HEK293T (cell line): ENCODE results near the gene IBA57.

Experiments
- PKNOX1 ChIP-seq: fragments of 450-650 bp; IDR thresholded peaks from 2 replicates; pipeline ENCODE4 v1.6.1; 2016
- TARDBP ChIP-seq: fragments of 450-650 bp; IDR thresholded peaks from 2 replicates; pipeline ENCODE4 v1.6.1; 2016
- ZNF384 ChIP-seq: fragments of 450-650 bp; IDR thresholded peaks from 2 replicates; pipeline ENCODE4 v1.6.1; 2016

DNA sequence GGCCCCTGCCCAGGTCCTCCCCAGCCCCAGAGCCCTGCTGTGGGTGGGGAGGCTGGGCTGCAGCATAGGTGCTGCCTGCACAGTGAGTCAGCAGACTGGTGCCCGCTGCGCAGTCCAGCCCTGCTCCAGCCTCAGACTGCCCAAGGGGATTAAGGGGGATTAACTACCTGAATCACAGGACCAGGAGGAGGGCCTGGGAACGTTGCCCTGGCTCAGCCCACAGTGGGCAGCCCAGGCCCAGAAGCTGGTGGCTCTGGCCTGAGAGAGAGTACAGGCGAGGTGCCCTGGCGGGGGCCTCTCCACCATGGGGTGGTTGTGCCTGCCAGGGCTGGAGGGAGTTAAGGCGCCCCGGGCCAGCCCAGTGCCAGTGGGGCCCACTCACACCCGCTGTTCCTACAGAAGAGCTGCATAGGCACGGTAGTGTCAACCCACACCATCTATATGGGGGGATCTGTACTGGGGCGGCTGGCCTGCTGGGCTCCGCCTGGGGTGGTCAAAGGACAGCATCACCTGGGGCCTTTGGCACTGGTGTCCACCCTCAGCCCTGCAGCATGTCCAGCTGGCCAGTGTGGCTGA lies 44.6 kb downstream of the IBA57 start:
- TF ChIP-seq PKNOX1 (no peak), TARDBP (no peak), ZNF384 (no peak)
